Endothelial cell of umbilical vein (primary cell): ENCODE measurements around the gene SIAH3. TPM values are rescaled to one million over a fixed set of nuclear protein-coding genes. Genes with fewer than 3 reads are reported as not detected.

Experiments used
- BruUV-seq: library from RNA; stranded (reverse); fragments of 400-500 nt; replicated peaks from 2 replicates; lab custom pipeline; 2021; lab: Mats Ljungman, UMichigan
- CTCF ChIA-PET: fragments of 300-600, 350-600 bp; sonication (Branson Sonifier 250); formaldehyde crosslinking; loops from one replicate; lab custom pipeline; 2021; ENCODE audit warnings: antibody characterized with exemption, inconsistent platforms; lab: Charles Lee
- POLR2A ChIA-PET: fragments of 300-600, 350-600 bp; sonication (Branson Sonifier 250); formaldehyde crosslinking; loops from one replicate; lab custom pipeline; 2021; ENCODE audit warnings: antibody characterized with exemption, inconsistent platforms; lab: Charles Lee
- DNase-seq: peaks from one replicate; pipeline ENCODE4 v3.0.0-alpha.2; 2011; ENCODE audit warnings: low read depth, low spot score
- FAIRE-seq: peaks from 2 replicates; lab custom pipeline; 2011; peaks lifted over from hg19 to GRCh38; lab: Jason Lieb, UNC
- H2AFZ ChIP-seq: 2 replicates; pipeline ENCODE4 v1.6.0; 2012; ENCODE audit warnings: low read depth, low read length, control low read depth, inconsistent platforms
- H3K27ac ChIP-seq: 2 replicates; pipeline ENCODE4 v1.5.1; 2011; ENCODE audit warnings: low read depth, mild to moderate bottlenecking, control low read depth, low read length, moderate library complexity; ENCODE audit not compliant: insufficient read depth
- H3K27me3 ChIP-seq, 2 experiments: 2 replicates each; pipeline versions ENCODE4 v1.6.0 to v1.6.1; 2011; ENCODE audit warnings: low read length in 2 of 2, mixed read lengths in 1 of 2; ENCODE audit not compliant: control insufficient read depth in 2 of 2, insufficient read depth in 2 of 2
- H3K36me3 ChIP-seq, 2 experiments: 2 replicates in 1 of 2; 3 replicates in 1 of 2; pipeline ENCODE4 v1.5.1; 2011; ENCODE audit warnings: low read length in 2 of 2, mild to moderate bottlenecking in 1 of 2, moderate library complexity in 1 of 2; ENCODE audit not compliant: control insufficient read depth in 2 of 2, insufficient read depth in 2 of 2; ENCODE audit errors: extremely low read depth in 1 of 2
- H3K4me1 ChIP-seq: 3 replicates; pipeline ENCODE4 v1.5.1; 2011; ENCODE audit warnings: mild to moderate bottlenecking, low read length; ENCODE audit not compliant: control insufficient read depth, insufficient read depth; ENCODE audit errors: extremely low read depth
- H3K4me2 ChIP-seq: 2 replicates; pipeline ENCODE4 v1.6.1; 2011; ENCODE audit warnings: low read length, control low read depth, mixed read lengths; ENCODE audit not compliant: insufficient read depth
- H3K4me3 ChIP-seq, 3 experiments: fragments of 200-600 bp in 1 of 3; sonication (generic), shearing (Covaris generic) in 1 of 3; replicated peaks in 1 of 3; 2 replicates each; pipeline ENCODE4 v1.5.1; 2011 to 2016; ENCODE audit warnings: control low read depth in 3 of 3, low read length in 3 of 3, mild to moderate bottlenecking in 2 of 3, inconsistent platforms in 1 of 3, low read depth in 1 of 3, moderate library complexity in 1 of 3; ENCODE audit not compliant: insufficient read depth in 1 of 3
- H3K79me2 ChIP-seq: 2 replicates; pipeline ENCODE4 v1.6.0; 2012; ENCODE audit warnings: low read length, inconsistent platforms; ENCODE audit not compliant: control insufficient read depth, insufficient read depth
- H3K9ac ChIP-seq: replicated peaks from 2 replicates; pipeline ENCODE3; 2011; ENCODE audit warnings: low read length, control low read depth; ENCODE audit not compliant: insufficient read depth; ENCODE audit errors: extremely low read depth
- H3K9me1 ChIP-seq: replicated peaks from 3 replicates; pipeline ENCODE4 v1.6.0; 2011; ENCODE audit warnings: mild to moderate bottlenecking, low read length; ENCODE audit not compliant: control insufficient read depth, insufficient read depth; ENCODE audit errors: extremely low read depth
- H3K9me3 ChIP-seq: replicated peaks from 2 replicates; pipeline ENCODE4 v1.5.1; 2012; ENCODE audit warnings: low read length, inconsistent platforms; ENCODE audit not compliant: control insufficient read depth, insufficient read depth
- H4K20me1 ChIP-seq: replicated peaks from 2 replicates; pipeline ENCODE3; 2011; ENCODE audit warnings: mild to moderate bottlenecking, low read length; ENCODE audit not compliant: control insufficient read depth, insufficient read depth; ENCODE audit errors: extremely low read depth
- CTCF ChIP-seq, 2 donors: IDR thresholded peaks; 1 replicate in 1 of 2; 2 replicates in 1 of 2; pipeline ENCODE4 v1.5.1; 2011; ENCODE audit warnings: low read length in 2 of 2, mild to moderate bottlenecking in 2 of 2, moderate library complexity in 2 of 2, control low read depth in 1 of 2, inconsistent platforms in 1 of 2, low read depth in 1 of 2; ENCODE audit not compliant: insufficient read depth in 1 of 2; ENCODE audit errors: extremely low read depth in 1 of 2
- EZH2 ChIP-seq: IDR thresholded peaks from 2 replicates; pipeline ENCODE4 v1.6.1; 2012; ENCODE audit warnings: borderline replicate concordance, low read depth, mild to moderate bottlenecking, moderate library complexity, low read length, inconsistent platforms; ENCODE audit not compliant: severe bottlenecking
- FOS ChIP-seq: IDR thresholded peaks from 2 replicates; pipeline ENCODE4 v1.6.1; 2011; ENCODE audit warnings: mild to moderate bottlenecking, low read length, moderate library complexity, borderline replicate concordance; ENCODE audit not compliant: insufficient read depth
- GATA2 ChIP-seq: IDR thresholded peaks from 2 replicates; pipeline ENCODE4 v1.7.0; 2011; ENCODE audit warnings: low read depth, mild to moderate bottlenecking, moderate library complexity, mixed read lengths, low read length; ENCODE audit not compliant: insufficient read length, insufficient read depth
- JUN ChIP-seq: IDR thresholded peaks from 2 replicates; pipeline ENCODE4 v1.6.1; 2011; ENCODE audit warnings: borderline replicate concordance, low read depth; ENCODE audit not compliant: insufficient read length, insufficient read depth
- MAX ChIP-seq: IDR thresholded peaks from 2 replicates; pipeline ENCODE4 v1.6.1; 2011; ENCODE audit not compliant: insufficient read depth, insufficient read length
- MYC ChIP-seq: IDR thresholded peaks from one replicate; pipeline ENCODE4 v1.6.1; 2011; ENCODE audit warnings: mild to moderate bottlenecking, low read depth, low read length
- POLR2A ChIP-seq: IDR thresholded peaks from 2 replicates; pipeline ENCODE4 v1.6.1; 2012; ENCODE audit warnings: low read depth, mild to moderate bottlenecking, control low read depth, low read length
- POLR2AphosphoS5 ChIP-seq: IDR thresholded peaks from 2 replicates; pipeline ENCODE4 v1.6.1; 2012; ENCODE audit warnings: low read depth, mild to moderate bottlenecking, control low read depth, low read length, moderate library complexity; ENCODE audit not compliant: insufficient read depth
- dilution Hi-C: fragments of 300-500 bp; cut with MboI; formaldehyde crosslinking; loops from one replicate; pipeline ENCODE4 v1.15.0; 2019; ENCODE audit warnings: low sequenced_read_pairs; ENCODE audit not compliant: extremely low pct_ligation_motif_present
- intact Hi-C: fragments of 100-400 bp; cut with micrococcal nuclease; formaldehyde crosslinking; loops from one replicate; pipeline ENCODE4 v1.10.0; 2022
- polyA plus RNA-seq, 4 experiments: library from polyadenylated mRNA; depleted of rRNA in 3 of 4; stranded (reverse) in 3 of 4; unstranded in 1 of 4; fragments of >200 nt; gene quantifications; 2 replicates each; pipeline versions ENCODE4 v1.2.1 to v1.2.3, GENCODE V29; 2011 to 2012; ENCODE audit warnings: missing spikeins in 1 of 4
- total RNA-seq: library from RNA; stranded (reverse); gene quantifications from 2 replicates; pipeline ENCODE4 v1.2.3, GENCODE V29; 2021

SIAH3 gene
- total and polyA plus RNA-seq, 2 donors (not counting 3 experiments of a cell fraction or from before 2014, with no cell fraction given): 0.03 TPM; not detected in 1

DNA sequence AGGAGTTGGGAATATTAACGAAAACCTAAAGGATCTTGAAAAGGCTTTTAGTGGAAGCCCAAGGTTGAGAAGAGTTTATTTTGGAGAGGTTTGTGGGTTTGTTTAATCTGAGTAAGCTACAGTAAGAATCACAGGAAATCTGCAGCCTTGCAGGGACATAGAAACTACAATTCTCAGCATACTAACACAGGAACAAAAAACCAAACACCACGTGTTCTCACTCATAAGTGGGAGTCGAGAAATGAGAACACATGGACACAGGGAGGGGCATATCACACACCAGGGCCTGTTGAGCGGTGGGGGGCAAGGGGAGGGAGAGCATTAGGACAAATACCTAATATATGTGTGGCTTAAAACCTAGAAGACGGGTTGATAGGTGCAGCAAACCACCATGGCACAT, 8.7 kb upstream of the SIAH3 start:
- H3K4me1 ChIP-seq: peaks cover 15% of the 10 kb centered on the region
- no peak for FAIRE-seq
- no peaks in the 10 kb centered on the region for H4K20me1 ChIP-seq
- peak; percentile 43 for DNase-seq
- intact Hi-C loops (no loop called here), dilution Hi-C loops (no loop called here)
- no peaks in the 10 kb centered on the region for H3K9me1 ChIP-seq
- H3K27me3 ChIP-seq: peaks cover 18 to 27% of the 10 kb centered on the region in 2 experiments
- no peaks in the 10 kb centered on the region for H3K36me3 ChIP-seq
- POLR2A ChIA-PET: no interaction called here
- CTCF ChIA-PET: interaction anchor here (1.9 kb wide), 2 partner anchors 13 to 14 kb away, joined by 4 to 6 read pairs; no protein-coding TSS in a partner anchor
- no peak overlapping the region for H2AFZ ChIP-seq
- BruUV-seq: no TSS peak
- no peak for TF ChIP-seq POLR2A
- no peak for TF ChIP-seq EZH2
- no peak for TF ChIP-seq MAX
- no peak for TF ChIP-seq FOS
- TF ChIP-seq POLR2AphosphoS5: no peak
- no peak for TF ChIP-seq MYC
- TF ChIP-seq CTCF (IDR thresholded peaks at IDR 0.05; ENCODE audit: extremely low read depth in 1 of 2, insufficient read depth in 1 of 2, low read depth in 1 of 2, low read length in 2 of 2): no peak
- TF ChIP-seq JUN: no peak
- no peak for TF ChIP-seq GATA2
- H3K79me2 ChIP-seq: no peaks in the 10 kb centered on the region
- no peak overlapping the region for H3K4me2 ChIP-seq
- H3K9me3 ChIP-seq: no peaks in the 10 kb centered on the region
- H3K9ac ChIP-seq: no peak overlapping the region
- H3K27ac ChIP-seq: no peak overlapping the region
- H3K4me3 ChIP-seq: no peak overlapping the region
